SIG-M5 (cell line): ENCODE results near the gene HNRNPF.

ENCODE experiments used
- DNase-seq: peaks from one replicate; lab custom pipeline; 2025; lab: John Stamatoyannopoulos, UW

The HNRNPF gene

GRCh38 chr10:43421201-43421507, 12.2 kb upstream of the HNRNPF start:
- no peak for DNase-seq

GRCh38 chr10:43420369-43421200, 11.6 kb upstream of the HNRNPF start:
- DNase-seq: peak; percentile 56

- no peak for DNase-seq
Measured at GRCh38 chr10:43419997-43420368, 11.0 kb upstream of the HNRNPF start.

- peak; percentile 84 for DNase-seq
Measured at GRCh38 chr10:43417950-43418768, 9.2 kb upstream of the HNRNPF start.

- DNase-seq: no peak
Measured at GRCh38 chr10:43415544-43415943, 6.6 kb upstream of the HNRNPF start.

- no peak for DNase-seq
Measured at GRCh38 chr10:43411536-43411935, 2.5 kb upstream of the HNRNPF start.

- DNase-seq: no peak
Measured at GRCh38 chr10:43410345-43410744, 1.4 kb upstream of the HNRNPF start.

- no peak for DNase-seq
Measured at GRCh38 chr10:43409385-43410109, 561 bp upstream of the HNRNPF start.

GRCh38 chr10:43408331-43408709, 666 bp downstream of the HNRNPF start:
- no peak for DNase-seq

- peak; percentile 52 for DNase-seq
Measured at GRCh38 chr10:43407576-43408330, 1.2 kb downstream of the HNRNPF start.

GRCh38 chr10:43407148-43407575, 1.8 kb downstream of the HNRNPF start:
- DNase-seq: no peak

- no peak for DNase-seq
Measured at GRCh38 chr10:43404704-43405084, 4.3 kb downstream of the HNRNPF start.

- no peak for DNase-seq
Measured at GRCh38 chr10:43403911-43404703, 4.9 kb downstream of the HNRNPF start.

GRCh38 chr10:43402880-43403452, 6.0 kb downstream of the HNRNPF start:
- no peak for DNase-seq

- DNase-seq: no peak
Measured at GRCh38 chr10:43402176-43402575, 6.8 kb downstream of the HNRNPF start.

- DNase-seq: no peak
Measured at GRCh38 chr10:43401627-43402026, 7.4 kb downstream of the HNRNPF start.

GRCh38 chr10:43399320-43400310, 9.4 kb downstream of the HNRNPF start:
- no peak for DNase-seq

- DNase-seq: no peak
Measured at GRCh38 chr10:43398939-43399319, 10.1 kb downstream of the HNRNPF start.

- DNase-seq: peak; percentile 59
Measured at GRCh38 chr10:43396928-43397624, 11.9 kb downstream of the HNRNPF start.
